22Rv1 (cell line): ENCODE data around the gene ARHGAP26.

Experiments
- ZFX ChIP-seq: fragments of 450-650 bp; IDR thresholded peaks from 2 replicates; pipeline ENCODE4 v1.6.1; 2017; ENCODE audit warnings: antibody characterized with exemption, borderline replicate concordance
- TF ChIP-seq, protein P1 (sequence below): fragments of 450-650 bp; IDR thresholded peaks from 2 replicates; pipeline ENCODE4 v1.5.1; 2017; ENCODE audit warnings: mild to moderate bottlenecking

DNA sequence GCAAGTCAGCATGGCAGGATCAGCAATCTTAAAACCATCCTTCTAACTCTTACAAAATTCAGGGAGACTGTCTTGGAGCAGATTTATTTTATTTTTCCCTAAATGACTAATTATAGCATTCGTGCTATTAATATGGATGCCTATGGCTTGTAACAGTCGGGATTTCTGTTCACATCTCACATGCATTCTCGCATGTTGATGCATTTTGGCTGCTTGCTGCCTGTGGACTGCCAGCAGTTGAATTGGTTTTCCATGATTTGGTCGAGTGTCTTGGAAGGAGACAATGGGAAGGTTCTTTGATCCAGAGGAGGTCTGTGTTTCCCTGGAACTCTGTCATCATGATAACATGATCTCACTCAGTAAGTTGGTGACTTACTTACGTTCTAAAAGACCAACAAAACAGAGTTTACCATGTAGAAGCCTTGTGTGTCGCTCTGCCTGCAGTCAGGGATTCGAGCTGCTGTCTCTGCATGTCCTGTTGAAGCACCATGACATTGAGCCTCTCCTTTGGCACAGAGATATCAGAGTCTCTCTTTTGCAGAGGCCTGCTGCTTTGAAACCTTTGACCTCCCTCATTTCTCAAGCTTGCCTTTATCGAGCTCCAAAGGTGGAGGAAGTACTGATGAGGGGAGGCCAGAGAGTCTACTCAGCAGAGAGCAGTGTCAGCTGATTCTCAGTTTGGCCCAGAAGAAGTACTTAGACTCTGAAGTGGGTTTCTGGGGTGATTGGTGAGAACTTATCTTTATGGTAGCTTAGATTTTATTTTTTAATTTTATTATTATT lies 82.4 kb downstream of the ARHGAP26 start:
- TF ChIP-seq, protein P1, sequence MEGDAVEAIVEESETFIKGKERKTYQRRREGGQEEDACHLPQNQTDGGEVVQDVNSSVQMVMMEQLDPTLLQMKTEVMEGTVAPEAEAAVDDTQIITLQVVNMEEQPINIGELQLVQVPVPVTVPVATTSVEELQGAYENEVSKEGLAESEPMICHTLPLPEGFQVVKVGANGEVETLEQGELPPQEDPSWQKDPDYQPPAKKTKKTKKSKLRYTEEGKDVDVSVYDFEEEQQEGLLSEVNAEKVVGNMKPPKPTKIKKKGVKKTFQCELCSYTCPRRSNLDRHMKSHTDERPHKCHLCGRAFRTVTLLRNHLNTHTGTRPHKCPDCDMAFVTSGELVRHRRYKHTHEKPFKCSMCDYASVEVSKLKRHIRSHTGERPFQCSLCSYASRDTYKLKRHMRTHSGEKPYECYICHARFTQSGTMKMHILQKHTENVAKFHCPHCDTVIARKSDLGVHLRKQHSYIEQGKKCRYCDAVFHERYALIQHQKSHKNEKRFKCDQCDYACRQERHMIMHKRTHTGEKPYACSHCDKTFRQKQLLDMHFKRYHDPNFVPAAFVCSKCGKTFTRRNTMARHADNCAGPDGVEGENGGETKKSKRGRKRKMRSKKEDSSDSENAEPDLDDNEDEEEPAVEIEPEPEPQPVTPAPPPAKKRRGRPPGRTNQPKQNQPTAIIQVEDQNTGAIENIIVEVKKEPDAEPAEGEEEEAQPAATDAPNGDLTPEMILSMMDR = no peak
- TF ChIP-seq ZFX = no peak
